Trophoblast cell (in vitro differentiated cells and primary cell): ENCODE data around the gene LRRC26.

ENCODE experiments used
- DNase-seq, 2 donors: peaks; one replicate each; pipeline ENCODE4 v3.0.0-alpha.2; 2016
- H2AFZ ChIP-seq: 2 replicates; pipeline ENCODE4 v1.6.1; 2013; ENCODE audit warnings: low read length, moderate library complexity, mild to moderate bottlenecking; ENCODE audit not compliant: insufficient read depth, poor library complexity
- H2AK5ac ChIP-seq: 2 replicates; pipeline ENCODE4 v1.6.1; 2013; ENCODE audit warnings: mild to moderate bottlenecking, low read length
- H2BK120ac ChIP-seq: 2 replicates; pipeline ENCODE4 v1.6.1; 2013; ENCODE audit warnings: low read length, mild to moderate bottlenecking, moderate library complexity; ENCODE audit not compliant: insufficient read depth, poor library complexity
- H2BK12ac ChIP-seq: 2 replicates; pipeline ENCODE4 v1.6.1; 2013; ENCODE audit warnings: mild to moderate bottlenecking, low read length, moderate library complexity
- H2BK5ac ChIP-seq: 2 replicates; pipeline ENCODE4 v1.6.1; 2013; ENCODE audit warnings: low read length, low read depth, moderate library complexity, mild to moderate bottlenecking; ENCODE audit not compliant: poor library complexity
- H3K14ac ChIP-seq: 2 replicates; pipeline ENCODE4 v1.6.1; 2013; ENCODE audit warnings: mild to moderate bottlenecking, low read length
- H3K18ac ChIP-seq: 2 replicates; pipeline ENCODE4 v1.6.1; 2013; ENCODE audit warnings: mild to moderate bottlenecking, low read length
- H3K23ac ChIP-seq: 2 replicates; pipeline ENCODE4 v1.6.1; 2013; ENCODE audit warnings: low read length
- H3K27ac ChIP-seq: 2 replicates; pipeline ENCODE4 v1.5.1; 2013; ENCODE audit warnings: low read depth, mild to moderate bottlenecking, inconsistent platforms, low read length, moderate library complexity
- H3K27me3 ChIP-seq: 2 replicates; pipeline ENCODE4 v1.6.1; 2013; ENCODE audit warnings: inconsistent platforms, mild to moderate bottlenecking, low read length, moderate library complexity; ENCODE audit not compliant: insufficient read depth
- H3K36me3 ChIP-seq, 2 experiments: 1 replicate in 1 of 2; 2 replicates in 1 of 2; pipeline ENCODE4 v1.6.1; 2013; ENCODE audit warnings: low read length in 2 of 2, mild to moderate bottlenecking in 2 of 2, moderate library complexity in 1 of 2; ENCODE audit not compliant: insufficient read depth in 2 of 2, control insufficient read depth in 1 of 2
- H3K4ac ChIP-seq: 2 replicates; pipeline ENCODE4 v1.6.1; 2013; ENCODE audit warnings: low read depth, mild to moderate bottlenecking, low read length, moderate library complexity
- H3K4me1 ChIP-seq, 2 experiments: 1 replicate in 1 of 2; 2 replicates in 1 of 2; pipeline ENCODE4 v1.6.1; 2013; ENCODE audit warnings: low read length in 2 of 2, mild to moderate bottlenecking in 2 of 2, moderate library complexity in 1 of 2; ENCODE audit not compliant: insufficient read depth in 2 of 2, control insufficient read depth in 1 of 2
- H3K4me2 ChIP-seq: 2 replicates; pipeline ENCODE4 v1.6.1; 2013; ENCODE audit warnings: inconsistent platforms, mild to moderate bottlenecking, low read length, moderate library complexity
- H3K4me3 ChIP-seq: 2 replicates; pipeline ENCODE4 v1.5.1; 2013; ENCODE audit warnings: mild to moderate bottlenecking, low read depth, low read length, inconsistent platforms
- H3K79me1 ChIP-seq: one replicate; pipeline ENCODE4 v1.6.1; 2013; ENCODE audit warnings: low read length
- H3K79me2 ChIP-seq: 2 replicates; pipeline ENCODE4 v1.6.1; 2013; ENCODE audit warnings: low read length, mild to moderate bottlenecking; ENCODE audit not compliant: control insufficient read depth, insufficient read depth, poor library complexity
- H3K9ac ChIP-seq: 2 replicates; pipeline ENCODE4 v1.6.1; 2013; ENCODE audit warnings: mild to moderate bottlenecking, low read length
- H3K9me3 ChIP-seq: 2 replicates; pipeline ENCODE4 v1.6.1; 2013; ENCODE audit warnings: low read depth, mild to moderate bottlenecking, control low read depth, inconsistent platforms, low read length; ENCODE audit not compliant: insufficient read depth
- H4K12ac ChIP-seq: 2 replicates; pipeline ENCODE4 v1.6.1; 2013; ENCODE audit warnings: low read depth, mild to moderate bottlenecking, low read length, moderate library complexity
- H4K8ac ChIP-seq: 2 replicates; pipeline ENCODE4 v1.6.1; 2013; ENCODE audit warnings: low read depth, mild to moderate bottlenecking, low read length, moderate library complexity
- H4K91ac ChIP-seq: one replicate; pipeline ENCODE4 v1.6.1; 2013; ENCODE audit warnings: low read depth, mild to moderate bottlenecking, low read length, moderate library complexity
- WGBS: extraction: QIAGEN DNeasy Blood & Tissue Kit; methylation state at CpG from one replicate; pipeline ENCODE4 v1.1.7; 2013; ENCODE audit warnings: missing lambda C conversion rate; ENCODE audit not compliant: insufficient read length, insufficient coverage; ENCODE audit errors: extremely low coverage; 5-methylcytosine and 5-hydroxymethylcytosine counted together

LRRC26 gene

DNA sequence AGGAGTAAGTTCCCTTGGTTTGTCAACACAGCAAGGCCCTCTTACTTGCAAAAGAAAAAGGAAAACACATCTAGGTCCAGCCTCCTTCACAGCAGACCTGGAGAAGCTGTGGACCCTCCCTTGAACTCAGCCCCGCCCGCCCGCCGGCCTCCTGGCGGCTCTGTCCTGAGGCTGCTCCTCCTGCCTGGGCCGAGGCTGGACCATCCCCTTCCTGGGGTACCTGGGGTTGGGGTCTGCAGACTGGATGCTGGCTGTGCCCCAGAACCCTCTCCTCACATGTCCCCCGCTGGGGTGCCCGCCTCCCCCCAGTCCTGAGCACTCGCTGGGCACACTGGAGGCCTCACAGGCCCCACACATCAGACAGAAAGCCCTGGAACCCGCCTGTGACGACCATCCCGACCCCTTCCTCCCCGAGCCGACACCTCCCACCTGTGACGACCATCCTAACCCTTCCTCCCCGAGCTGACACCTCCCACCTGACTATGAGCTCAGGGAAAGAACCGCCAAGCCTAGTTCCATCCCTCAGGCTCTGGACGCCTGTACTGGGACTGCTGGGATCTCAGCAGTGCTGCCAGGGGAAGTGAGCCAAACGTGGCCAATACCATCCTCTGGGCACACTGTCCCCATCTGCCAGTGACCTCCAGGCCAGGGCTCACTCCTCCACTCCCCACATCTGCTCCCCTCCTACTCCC is 9.2 kb upstream of the LRRC26 start:
- no CpG with 5 or more reads among the region's 19 CpGs for WGBS
- no peak overlapping the region for H3K18ac ChIP-seq
- no peaks in the 10 kb centered on the region for H3K27me3 ChIP-seq
- no peak overlapping the region for H4K8ac ChIP-seq
- no peaks in the 10 kb centered on the region for H3K79me2 ChIP-seq
- H3K23ac ChIP-seq, result no peak overlapping the region
- H3K4me1 ChIP-seq, result peaks cover 0 to 3% of the 10 kb centered on the region in 2 experiments
- no peak overlapping the region for H4K91ac ChIP-seq
- H3K9ac ChIP-seq, result no peak overlapping the region
- no peak overlapping the region for H4K12ac ChIP-seq
- peaks cover 3% of the 10 kb centered on the region for H3K9me3 ChIP-seq
- no peak overlapping the region for H3K27ac ChIP-seq
- no peak overlapping the region for H3K14ac ChIP-seq
- no peak overlapping the region for H3K4ac ChIP-seq
- no peak overlapping the region for H3K4me2 ChIP-seq
- no peak overlapping the region for H2AFZ ChIP-seq
- no peak overlapping the region for H2BK120ac ChIP-seq
- no peak overlapping the region for H2BK12ac ChIP-seq
- peaks cover 50 to 57% of the 10 kb centered on the region in 2 experiments for H3K36me3 ChIP-seq
- no peak overlapping the region for H2BK5ac ChIP-seq
- DNase-seq, result no peak
- no peak overlapping the region for H3K4me3 ChIP-seq
- H3K79me1 ChIP-seq, result no peaks in the 10 kb centered on the region
- H2AK5ac ChIP-seq, result no peak overlapping the region

DNA sequence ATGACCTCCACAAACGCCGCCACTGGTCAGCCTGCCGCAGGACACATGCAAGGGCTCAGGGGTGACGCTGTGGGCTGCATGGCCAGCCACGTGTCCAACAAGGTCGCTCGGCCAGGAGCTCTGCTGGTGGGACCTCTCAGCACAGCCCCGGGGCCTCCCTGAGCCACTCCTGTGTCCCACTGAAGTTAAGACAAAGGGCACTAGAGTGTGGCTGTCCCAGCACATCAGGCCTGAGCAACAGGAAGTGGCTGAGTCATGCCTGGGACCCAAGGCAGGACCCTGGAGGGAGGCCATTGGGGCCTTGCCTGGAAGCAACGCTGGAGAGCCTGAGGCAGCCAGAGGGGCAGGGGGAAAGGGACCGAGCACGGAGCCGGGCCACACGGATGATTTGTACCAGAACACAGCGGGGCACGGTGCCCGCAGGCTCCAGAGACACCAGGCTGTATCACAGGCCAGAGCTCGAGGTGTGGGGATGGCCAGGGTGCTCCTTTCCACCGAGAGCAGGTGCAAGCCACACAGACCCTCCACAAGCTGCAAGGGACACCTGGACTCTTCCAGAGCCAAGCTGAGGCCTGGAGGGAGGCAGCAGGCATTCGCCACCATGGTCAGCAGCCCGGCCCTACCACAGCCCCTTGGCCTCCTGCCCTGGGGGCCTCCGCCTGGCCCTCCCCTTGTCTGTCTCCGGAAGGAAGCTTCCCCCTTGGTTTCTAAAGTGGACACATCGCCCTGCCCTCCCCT is 8.5 kb upstream of the LRRC26 start:
- Histone ChIP-seq H3K79me1 (no peaks in the 10 kb centered on the region), H3K4me1 (peaks cover 0 to 3% of the 10 kb centered on the region in 2 experiments), H3K4me2 (no peak overlapping the region), H3K36me3 (peaks cover 42 to 50% of the 10 kb centered on the region in 2 experiments), H2BK12ac (no peak overlapping the region), H2BK120ac (no peak overlapping the region), H3K9me3 (peaks cover 3% of the 10 kb centered on the region), H4K12ac (peak overlapping the region; percentile 7), H3K79me2 (no peaks in the 10 kb centered on the region), H3K4me3 (peak overlapping the region; percentile 45), H3K27ac (no peak overlapping the region), H4K91ac (no peak overlapping the region), H3K4ac (no peak overlapping the region), H2AFZ (no peak overlapping the region), H3K14ac (no peak overlapping the region), H4K8ac (no peak overlapping the region), H3K23ac (no peak overlapping the region), H3K27me3 (no peaks in the 10 kb centered on the region), H2AK5ac (no peak overlapping the region), H3K9ac (no peak overlapping the region), H3K18ac (no peak overlapping the region), H2BK5ac (no peak overlapping the region)
- no peak for DNase-seq
- WGBS, result no CpG with 5 or more reads among the region's 23 CpGs

GRCh38 chr9:137176302-137177182 is 6.7 kb upstream of the LRRC26 start:
- H2AK5ac ChIP-seq, result no peak overlapping the region
- WGBS, result no CpG with 5 or more reads among the region's 17 CpGs

GRCh38 chr9:137175345-137175961 is 5.6 kb upstream of the LRRC26 start:
- no peak overlapping the region for H4K91ac ChIP-seq
- H3K4me3 ChIP-seq, result no peak overlapping the region
- no CpG with 5 or more reads among the region's 33 CpGs for whole genome bisulfite sequencing
- H3K4me2 ChIP-seq, result no peak overlapping the region
- H2AK5ac ChIP-seq, result no peak overlapping the region
- no peak for DNase-seq
- no peak overlapping the region for H3K9ac ChIP-seq
- H4K12ac ChIP-seq, result no peak overlapping the region
- peaks cover 0 to 3% of the 10 kb centered on the region in 2 experiments for H3K4me1 ChIP-seq
- peaks cover 6% of the 10 kb centered on the region for H3K27me3 ChIP-seq
- H3K36me3 ChIP-seq, result peaks cover 17 to 23% of the 10 kb centered on the region in 2 experiments
- H3K79me1 ChIP-seq, result no peaks in the 10 kb centered on the region
- H3K14ac ChIP-seq, result no peak overlapping the region
- H2BK5ac ChIP-seq, result no peak overlapping the region
- no peaks in the 10 kb centered on the region for H3K79me2 ChIP-seq
- no peak overlapping the region for H2BK120ac ChIP-seq
- peaks cover 4% of the 10 kb centered on the region for H3K9me3 ChIP-seq
- no peak overlapping the region for H3K27ac ChIP-seq
- no peak overlapping the region for H2AFZ ChIP-seq
- no peak overlapping the region for H3K4ac ChIP-seq
- H3K18ac ChIP-seq, result no peak overlapping the region
- no peak overlapping the region for H4K8ac ChIP-seq
- H2BK12ac ChIP-seq, result no peak overlapping the region
- H3K23ac ChIP-seq, result no peak overlapping the region

More at GRCh38 chr9:137176302-137177182, 6.7 kb upstream of the LRRC26 start:
- peak; percentile 52 to 64 for DNase-seq
- peaks cover 3% of the 10 kb centered on the region for H3K9me3 ChIP-seq
- peaks cover 28 to 34% of the 10 kb centered on the region in 2 experiments for H3K36me3 ChIP-seq
- no peak overlapping the region for H3K27ac ChIP-seq
- H3K4me1 ChIP-seq, result peaks cover 0 to 3% of the 10 kb centered on the region in 2 experiments
- no peak overlapping the region for H2BK5ac ChIP-seq
- H3K9ac ChIP-seq, result no peak overlapping the region
- no peak overlapping the region for H2AFZ ChIP-seq
- no peak overlapping the region for H2BK120ac ChIP-seq
- H3K14ac ChIP-seq, result no peak overlapping the region
- H3K4me3 ChIP-seq, result no peak overlapping the region
- H3K27me3 ChIP-seq, result no peaks in the 10 kb centered on the region
- H3K4me2 ChIP-seq, result no peak overlapping the region
- H4K8ac ChIP-seq, result no peak overlapping the region
- no peak overlapping the region for H4K91ac ChIP-seq
- H4K12ac ChIP-seq, result no peak overlapping the region
- no peak overlapping the region for H3K18ac ChIP-seq
- H3K79me2 ChIP-seq, result no peaks in the 10 kb centered on the region
- no peak overlapping the region for H2BK12ac ChIP-seq
- H3K79me1 ChIP-seq, result no peaks in the 10 kb centered on the region
- no peak overlapping the region for H3K23ac ChIP-seq
- H3K4ac ChIP-seq, result no peak overlapping the region
